ENCODE data around the gene SWAP70. TPM values are rescaled to one million over a fixed set of nuclear protein-coding genes. Genes with fewer than 3 reads are reported as not detected.
"Not testable (repeated sequence)": the region's sequence is repeated elsewhere in the genome, so short reads cannot be mapped to it uniquely, and the experiment has no call there.

SWAP70 gene
- total RNA-seq: 27.6 TPM

- DNase-seq: peak; percentile 87
These were observed at the start of gene SWAP70 for GRCh38 chr11:9663699-9664275. Gene SWAP70, plus strand, starts transcription at chr11:9664077. Its CDS starts 103 bp downstream, at chr11:9664180.

GRCh38 chr11:9615031-9615451 lies 48.8 kb upstream of the SWAP70 start:
- DNase-seq: no peak

- DNase-seq: no peak
These were observed 47.7 kb upstream of the SWAP70 start for GRCh38 chr11:9616042-9616675.

GRCh38 chr11:9616858-9617257 lies 47.0 kb upstream of the SWAP70 start:
- DNase-seq: no peak

- peak; percentile 37 for DNase-seq
These were observed 45.9 kb upstream of the SWAP70 start for GRCh38 chr11:9617940-9618339.

GRCh38 chr11:9619004-9619403 lies 44.9 kb upstream of the SWAP70 start:
- DNase-seq: no peak

- no peak for DNase-seq
These were observed 43.9 kb upstream of the SWAP70 start for GRCh38 chr11:9619971-9620370.

GRCh38 chr11:9622353-9622752 lies 41.5 kb upstream of the SWAP70 start:
- not testable (repeated sequence) for DNase-seq

- DNase-seq: not testable (repeated sequence)
These were observed 40.8 kb upstream of the SWAP70 start for GRCh38 chr11:9623053-9623452.

- no peak for DNase-seq
These were observed 39.4 kb upstream of the SWAP70 start for GRCh38 chr11:9624448-9624847.

- DNase-seq: peak; percentile 25
These were observed 38.7 kb upstream of the SWAP70 start for GRCh38 chr11:9625162-9625561.

- no peak for DNase-seq
These were observed 38.1 kb upstream of the SWAP70 start for GRCh38 chr11:9625728-9626127.

- no peak for DNase-seq
These were observed 37.1 kb upstream of the SWAP70 start for GRCh38 chr11:9626496-9627394.

- DNase-seq: no peak
These were observed 34.8 kb upstream of the SWAP70 start for GRCh38 chr11:9629064-9629463.

GRCh38 chr11:9633679-9634078 lies 30.2 kb upstream of the SWAP70 start:
- no peak for DNase-seq

- DNase-seq: no peak
These were observed 27.2 kb upstream of the SWAP70 start for GRCh38 chr11:9636691-9637090.

- DNase-seq: no peak
These were observed 24.8 kb upstream of the SWAP70 start for GRCh38 chr11:9639099-9639498.

- no peak for DNase-seq
These were observed 23.9 kb upstream of the SWAP70 start for GRCh38 chr11:9639985-9640384.

GRCh38 chr11:9642894-9643293 lies 21.0 kb upstream of the SWAP70 start:
- DNase-seq: no peak

GRCh38 chr11:9643751-9644150 lies 20.1 kb upstream of the SWAP70 start:
- no peak for DNase-seq

GRCh38 chr11:9645881-9646280 lies 18.0 kb upstream of the SWAP70 start:
- DNase-seq: no peak

GRCh38 chr11:9646324-9646723 lies 17.6 kb upstream of the SWAP70 start:
- DNase-seq: no peak

GRCh38 chr11:9651481-9651880 lies 12.4 kb upstream of the SWAP70 start:
- DNase-seq: no peak

Measured in tongue (tissue), 2 donors.